Measurements from ENCODE around the gene TMEM250. TPM values are rescaled to one million over a fixed set of nuclear protein-coding genes. Genes with fewer than 3 reads are reported as not detected.

Gene TMEM250
- total RNA-seq, 2 experiments from 2014 or later: 6.5 to 7.9 TPM

DNA sequence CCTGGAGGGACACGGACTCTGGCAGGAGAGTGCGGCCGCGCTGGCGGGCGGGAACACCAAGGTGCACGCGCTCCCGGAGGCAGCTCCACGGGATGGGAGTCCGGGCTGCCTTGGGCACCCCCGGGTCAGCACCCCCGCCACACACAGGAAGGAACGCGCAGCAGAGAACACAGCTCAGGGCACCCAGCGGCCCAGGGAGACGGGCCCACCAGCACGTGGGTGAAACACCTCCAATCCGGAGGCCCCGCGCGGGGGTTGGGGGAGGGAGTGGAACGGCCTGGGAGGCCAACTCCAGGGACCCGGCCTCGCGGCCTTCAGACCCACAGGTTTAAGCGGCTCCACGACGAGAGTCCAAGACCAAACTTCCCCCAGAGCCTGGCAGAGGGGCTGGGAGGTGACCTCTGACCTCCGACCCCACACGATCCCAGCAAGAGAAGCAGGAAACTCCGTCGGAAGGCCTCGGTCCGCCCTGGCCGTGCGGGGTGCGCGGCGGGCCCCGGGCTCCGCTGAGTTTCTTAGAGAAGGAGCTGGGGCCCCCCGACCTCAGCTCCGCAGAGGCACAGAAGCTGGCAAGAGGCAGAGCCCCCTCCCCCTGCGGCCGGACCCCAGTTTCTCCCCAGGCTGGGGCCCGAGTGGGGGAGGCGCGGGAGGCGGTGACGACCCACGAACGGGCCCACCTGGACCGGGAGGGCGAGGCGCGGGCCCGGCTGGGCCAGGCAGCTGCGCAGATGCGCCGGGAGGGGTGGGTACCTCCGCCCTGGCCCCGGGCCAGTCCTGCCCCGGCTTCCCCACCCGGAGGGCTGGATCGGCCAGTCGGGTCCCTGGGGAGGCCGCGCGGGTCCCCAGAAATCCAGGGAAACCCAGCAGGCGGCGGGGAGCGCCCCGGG, 24.4 kb downstream of the TMEM250 start:
- H3K27ac ChIP-seq (ENCODE audit: low read depth in 1 of 2, low read length in 2 of 2): peak overlapping the region; percentile 16 to 22
- DNase-seq (peak in 12 of 14 experiments; percentile 38 to 72 (median 52)), ATAC-seq (ENCODE audit: poor library complexity) (peak; percentile 76)
- H3K36me3 ChIP-seq (ENCODE audit: insufficient read depth, low read length): no peaks in the 10 kb centered on the region
- H3K9me3 Mint-ChIP-seq: no peaks in the 10 kb centered on the region
- H3K27me3 ChIP-seq (ENCODE audit: control insufficient read depth in 1 of 2, insufficient read depth in 2 of 2, low read length in 2 of 2): peaks cover 0 to 2% of the 10 kb centered on the region in 2 experiments
- no peaks in the 10 kb centered on the region for H3K36me3 Mint-ChIP-seq (ENCODE audit: low read depth)
- H3K4me1 Mint-ChIP-seq (ENCODE audit: low read depth): peaks cover 19% of the 10 kb centered on the region
- POLR2A ChIA-PET: interaction anchor here (0.6 to 4.3 kb wide), 6 partner anchors 14 to 134 kb away, joined by 3 to 50 read pairs (median 4); partner anchors contain the start of genes TMEM250 and UBAC1
- H3K9me3 ChIP-seq (ENCODE audit: control insufficient read depth in 1 of 2, insufficient read depth in 1 of 2, low read length in 2 of 2): no peaks in the 10 kb centered on the region
- H3K27ac Mint-ChIP-seq: peak overlapping the region; percentile 36
- H3K4me3 ChIP-seq (ENCODE audit: low read length): peak overlapping the region; percentile 57
- peak overlapping the region; percentile 86 for H3K4me3 Mint-ChIP-seq
- TF ChIP-seq, protein P1, sequence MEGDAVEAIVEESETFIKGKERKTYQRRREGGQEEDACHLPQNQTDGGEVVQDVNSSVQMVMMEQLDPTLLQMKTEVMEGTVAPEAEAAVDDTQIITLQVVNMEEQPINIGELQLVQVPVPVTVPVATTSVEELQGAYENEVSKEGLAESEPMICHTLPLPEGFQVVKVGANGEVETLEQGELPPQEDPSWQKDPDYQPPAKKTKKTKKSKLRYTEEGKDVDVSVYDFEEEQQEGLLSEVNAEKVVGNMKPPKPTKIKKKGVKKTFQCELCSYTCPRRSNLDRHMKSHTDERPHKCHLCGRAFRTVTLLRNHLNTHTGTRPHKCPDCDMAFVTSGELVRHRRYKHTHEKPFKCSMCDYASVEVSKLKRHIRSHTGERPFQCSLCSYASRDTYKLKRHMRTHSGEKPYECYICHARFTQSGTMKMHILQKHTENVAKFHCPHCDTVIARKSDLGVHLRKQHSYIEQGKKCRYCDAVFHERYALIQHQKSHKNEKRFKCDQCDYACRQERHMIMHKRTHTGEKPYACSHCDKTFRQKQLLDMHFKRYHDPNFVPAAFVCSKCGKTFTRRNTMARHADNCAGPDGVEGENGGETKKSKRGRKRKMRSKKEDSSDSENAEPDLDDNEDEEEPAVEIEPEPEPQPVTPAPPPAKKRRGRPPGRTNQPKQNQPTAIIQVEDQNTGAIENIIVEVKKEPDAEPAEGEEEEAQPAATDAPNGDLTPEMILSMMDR (IDR thresholded peaks at IDR 0.05): no peak
- intact Hi-C loops (cut with DNase I, micrococcal nuclease): no loop called here
- H3K4me1 ChIP-seq (ENCODE audit: insufficient read depth, low read length): peaks cover 64% of the 10 kb centered on the region
- H3K27me3 Mint-ChIP-seq: no peaks in the 10 kb centered on the region
- CTCF ChIA-PET: interaction anchor here (1.3 to 1.7 kb wide), 2 partner anchors 24 to 28 kb away, joined by 3 to 4 read pairs; partner anchors contain the start of gene TMEM250

DNA sequence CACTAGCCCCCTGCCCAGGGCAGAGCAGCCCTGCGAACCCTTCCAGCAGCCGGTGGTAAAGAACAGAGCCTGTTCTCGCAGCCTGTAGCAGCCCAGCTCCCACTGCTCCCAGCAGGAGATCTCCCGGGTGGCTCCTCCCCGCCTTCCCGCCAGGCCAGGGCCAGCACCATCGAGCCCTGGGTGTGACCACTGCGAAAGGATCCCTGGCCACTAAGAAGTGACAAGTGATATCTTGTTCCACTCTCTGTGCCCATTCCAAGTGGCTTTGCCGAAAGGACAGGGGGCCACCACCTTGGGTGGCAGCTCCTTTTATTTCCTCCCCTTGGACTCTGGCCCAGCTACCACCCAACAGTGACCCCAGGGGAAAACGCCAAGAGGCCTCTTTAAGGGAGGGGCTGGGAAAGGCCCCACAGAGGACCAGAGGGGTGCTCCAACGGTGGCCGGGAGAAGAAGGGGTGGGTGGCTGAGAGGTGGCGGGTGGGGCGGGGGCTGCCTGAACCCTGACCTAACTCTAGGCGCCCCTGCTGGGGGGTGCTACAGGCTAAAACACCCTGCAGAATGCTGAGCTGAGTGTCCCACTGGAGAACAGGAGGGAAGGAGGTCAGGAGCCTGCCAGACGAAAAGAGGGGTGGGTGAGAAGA, 25.2 kb downstream of the TMEM250 start:
- intact Hi-C loops (cut with DNase I, micrococcal nuclease): no loop called here
- no peaks in the 10 kb centered on the region for H3K9me3 ChIP-seq (ENCODE audit: control insufficient read depth in 1 of 2, insufficient read depth in 1 of 2, low read length in 2 of 2)
- ChIA-PET CTCF (interaction anchor here (1.7 kb wide), 1 partner anchor 29 kb away, joined by 4 read pairs; no protein-coding TSS in a partner anchor), POLR2A (interaction anchor here (0.7 to 4.3 kb wide), 3 partner anchors 15 to 133 kb away, joined by 3 to 50 read pairs (median 3); partner anchors contain the start of gene UBAC1)
- Mint-ChIP-seq H3K27ac (peak overlapping the region; percentile 36), H3K27me3 (no peaks in the 10 kb centered on the region), H3K9me3 (no peaks in the 10 kb centered on the region), H3K36me3 (ENCODE audit: low read depth) (no peaks in the 10 kb centered on the region), H3K4me3 (peak overlapping the region; percentile 86), H3K4me1 (ENCODE audit: low read depth) (peaks cover 19% of the 10 kb centered on the region)
- H3K4me3 ChIP-seq (ENCODE audit: low read length): peak overlapping the region; percentile 57
- H3K27ac ChIP-seq (ENCODE audit: low read depth in 1 of 2, low read length in 2 of 2): no peak overlapping the region
- H3K36me3 ChIP-seq (ENCODE audit: insufficient read depth, low read length): no peaks in the 10 kb centered on the region
- H3K4me1 ChIP-seq (ENCODE audit: insufficient read depth, low read length): peaks cover 64% of the 10 kb centered on the region
- TF ChIP-seq, protein P1 (IDR thresholded peaks at IDR 0.05): no peak
- H3K27me3 ChIP-seq (ENCODE audit: control insufficient read depth in 1 of 2, insufficient read depth in 2 of 2, low read length in 2 of 2): peaks cover 0 to 3% of the 10 kb centered on the region in 2 experiments
- DNase-seq: no peak
- ATAC-seq (ENCODE audit: poor library complexity): no peak

DNA sequence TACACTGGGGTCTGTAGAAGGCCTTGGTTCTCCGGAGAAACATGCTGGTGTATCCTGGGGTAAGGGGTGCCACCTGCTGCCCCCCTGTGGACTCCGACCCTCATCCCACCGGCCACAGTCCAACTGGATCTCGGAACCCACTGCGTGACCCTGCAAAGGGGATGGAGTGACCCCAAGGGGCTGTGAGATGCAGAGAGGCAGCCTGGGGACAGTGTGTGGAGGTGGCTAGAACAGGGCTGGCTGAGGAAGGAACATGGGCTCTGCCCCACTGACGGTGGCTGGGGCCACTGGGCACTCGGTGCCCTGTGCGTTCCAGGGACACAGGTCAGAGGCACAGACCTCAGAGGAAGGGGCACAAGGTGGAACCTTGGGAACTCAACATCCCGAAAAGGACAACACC, 25.9 kb downstream of the TMEM250 start:
- no peaks in the 10 kb centered on the region for H3K36me3 Mint-ChIP-seq (ENCODE audit: low read depth)
- no peak for ATAC-seq (ENCODE audit: poor library complexity)
- H3K9me3 ChIP-seq (ENCODE audit: control insufficient read depth in 1 of 2, insufficient read depth in 1 of 2, low read length in 2 of 2): no peaks in the 10 kb centered on the region
- H3K27me3 Mint-ChIP-seq: no peaks in the 10 kb centered on the region
- CTCF ChIA-PET: no interaction called here
- peaks cover 61% of the 10 kb centered on the region for H3K4me1 ChIP-seq (ENCODE audit: insufficient read depth, low read length)
- POLR2A ChIA-PET: no interaction called here
- peaks cover 0 to 3% of the 10 kb centered on the region in 2 experiments for H3K27me3 ChIP-seq (ENCODE audit: control insufficient read depth in 1 of 2, insufficient read depth in 2 of 2, low read length in 2 of 2)
- H3K27ac ChIP-seq (ENCODE audit: low read depth in 1 of 2, low read length in 2 of 2): no peak overlapping the region
- H3K4me3 ChIP-seq (ENCODE audit: low read length): no peak overlapping the region
- H3K36me3 ChIP-seq (ENCODE audit: insufficient read depth, low read length): no peaks in the 10 kb centered on the region
- peak overlapping the region; percentile 36 for H3K27ac Mint-ChIP-seq
- DNase-seq: no peak
- no peaks in the 10 kb centered on the region for H3K9me3 Mint-ChIP-seq
- TF ChIP-seq, protein P1 (IDR thresholded peaks at IDR 0.05): no peak
- intact Hi-C loops (cut with DNase I, micrococcal nuclease): no loop called here
- peak overlapping the region; percentile 86 for H3K4me3 Mint-ChIP-seq
- peaks cover 19% of the 10 kb centered on the region for H3K4me1 Mint-ChIP-seq (ENCODE audit: low read depth)

All from CD4-positive, alpha-beta T cell (primary cell).